Right lobe of liver (tissue), 4 donors: ENCODE results near the gene KIAA1671.

Source experiments
- CTCF ChIP-seq, 4 donors: fragments of 200-600 bp in 3 of 4; fragments of 450-650 bp in 1 of 4; IDR thresholded peaks; one replicate each; pipeline versions ENCODE4 v1.5.1 to v1.8.0; 2016 to 2022; ENCODE audit warnings: antibody characterized with exemption in 4 of 4, mild to moderate bottlenecking in 2 of 4
- POLR2A ChIP-seq: fragments of 450-650 bp; IDR thresholded peaks from one replicate; pipeline ENCODE4 v1.6.1; 2017; ENCODE audit warnings: antibody characterized with exemption, mild to moderate bottlenecking
- donor health status: DM: no; HTN: no; CAD: no.
- donor health status: DM: no; HTN: no; CAD: no.
- donor health status: DM: no; HTN: yes; CAD: no.

- no peak for TF ChIP-seq CTCF (IDR thresholded peaks at IDR 0.05)
- TF ChIP-seq POLR2A = no peak
These were observed 5.1 kb upstream of the KIAA1671 start for GRCh38 chr22:24947383-24947782.
